Activated T-cell treated with anti-CD3 and anti-CD28 coated beads, Interleukin-2, amount 50 U/mL, for 4 hours (primary cell): ENCODE measurements around the gene STPG3. TPM values are rescaled to one million over a fixed set of nuclear protein-coding genes. Genes with fewer than 3 reads are reported as not detected.
A peak's percentile ranks its signal among the peaks of the same experiment; 100 is the strongest.

Source experiments
- ATAC-seq, 2 donors: fragments of 200-7000 bp; cut with Tn5 transposase; one replicate each; pipeline ENCODE4 v1.10.0; 2021
- DNase-seq: peaks from one replicate; pipeline ENCODE4 v3.0.0-alpha.2; 2020
- H3K27me3 Mint-ChIP-seq: one replicate; pipeline ENCODE4 v1.8.0; 2021; ENCODE audit warnings: low read depth, mixed read lengths
- H3K36me3 Mint-ChIP-seq: one replicate; pipeline ENCODE4 v1.8.0; 2022; ENCODE audit warnings: mixed read lengths; ENCODE audit not compliant: insufficient read depth
- H3K4me1 Mint-ChIP-seq: one replicate; pipeline ENCODE4 v1.8.0; 2021; ENCODE audit warnings: low read depth, mixed read lengths
- H3K4me3 Mint-ChIP-seq: one replicate; pipeline ENCODE4 v1.8.0; 2021; ENCODE audit warnings: mild to moderate bottlenecking, moderate library complexity, mixed read lengths
- H3K9me3 Mint-ChIP-seq: one replicate; pipeline ENCODE4 v1.8.0; 2021; ENCODE audit warnings: mixed read lengths
- total RNA-seq, 3 donors: library from RNA; stranded (reverse); gene quantifications; one replicate each; pipeline ENCODE4 v1.2.1, GENCODE V29; 2021

Gene STPG3
- total RNA-seq, 3 donors from 2014 or later: not detected

DNA sequence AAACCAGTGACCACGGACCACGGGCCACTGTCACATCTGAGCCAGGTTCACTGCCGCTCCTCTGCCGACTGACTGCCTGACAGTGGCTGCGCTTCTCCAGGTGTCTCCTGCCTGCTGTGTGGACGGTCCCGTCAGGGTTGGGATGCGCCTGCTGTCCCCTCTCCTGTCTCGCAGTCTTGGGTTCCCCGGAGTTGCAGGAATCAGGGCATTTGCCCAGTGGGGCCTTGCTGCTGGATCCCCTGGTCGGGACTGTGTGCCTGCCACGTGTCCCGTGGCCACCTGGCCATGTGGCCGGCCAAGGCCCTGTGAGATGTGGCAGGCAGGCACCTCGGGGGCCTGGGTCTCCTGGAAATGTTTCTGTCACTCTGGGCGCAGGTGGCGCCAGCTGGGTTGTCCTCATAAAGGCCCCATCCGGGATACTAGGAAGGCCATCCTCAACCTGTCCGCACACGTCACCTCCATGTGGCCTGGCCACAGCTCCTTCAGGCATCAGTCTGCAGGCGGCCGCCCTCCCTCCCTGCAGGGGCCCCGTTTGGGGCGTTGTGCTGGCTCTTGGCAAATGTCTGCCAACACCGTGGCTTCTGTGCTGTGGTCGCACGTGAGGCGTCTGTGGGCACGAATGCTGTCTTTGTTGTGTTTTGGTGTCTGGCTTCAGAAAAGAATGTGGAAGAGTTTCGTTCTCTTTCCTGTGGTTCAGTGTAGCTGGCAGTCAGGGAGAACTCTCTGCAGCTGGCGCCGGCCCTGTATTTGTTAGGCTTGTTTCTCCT, 20.0 kb downstream of the STPG3 start:
- no peak overlapping the region for H3K4me3 Mint-ChIP-seq
- ATAC-seq (peak; percentile 18 to 61), DNase-seq (no peak)
- peaks cover 17% of the 10 kb centered on the region for H3K36me3 Mint-ChIP-seq
- peaks cover 13% of the 10 kb centered on the region for H3K4me1 Mint-ChIP-seq
- no peaks in the 10 kb centered on the region for H3K27me3 Mint-ChIP-seq
- H3K9me3 Mint-ChIP-seq: no peaks in the 10 kb centered on the region

DNA sequence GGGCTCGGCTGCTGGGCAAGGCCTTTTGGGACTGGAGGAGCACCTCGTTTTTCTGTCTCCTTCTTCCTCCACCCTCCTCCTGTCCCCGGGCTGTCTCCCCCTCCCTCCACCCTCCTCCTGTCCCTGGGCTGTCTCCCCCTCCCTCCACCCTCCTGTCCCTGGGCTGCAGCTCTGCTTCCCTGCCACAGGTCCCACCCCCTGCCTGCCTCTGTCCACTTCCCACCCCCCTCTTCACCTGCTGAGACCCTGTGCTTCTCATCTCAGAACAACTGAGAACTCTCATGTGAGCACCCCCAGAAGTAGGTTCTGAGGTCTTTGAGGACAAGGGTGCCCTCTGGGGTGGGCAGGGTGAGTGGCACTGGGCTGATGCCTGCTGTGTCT, 20.6 kb downstream of the STPG3 start:
- Mint-ChIP-seq H3K4me3 (no peak overlapping the region), H3K4me1 (peaks cover 16% of the 10 kb centered on the region), H3K27me3 (no peaks in the 10 kb centered on the region), H3K36me3 (peaks cover 17% of the 10 kb centered on the region), H3K9me3 (no peaks in the 10 kb centered on the region)
- ATAC-seq (peak in 1 of 2 donors; percentile 7), DNase-seq (no peak)

DNA sequence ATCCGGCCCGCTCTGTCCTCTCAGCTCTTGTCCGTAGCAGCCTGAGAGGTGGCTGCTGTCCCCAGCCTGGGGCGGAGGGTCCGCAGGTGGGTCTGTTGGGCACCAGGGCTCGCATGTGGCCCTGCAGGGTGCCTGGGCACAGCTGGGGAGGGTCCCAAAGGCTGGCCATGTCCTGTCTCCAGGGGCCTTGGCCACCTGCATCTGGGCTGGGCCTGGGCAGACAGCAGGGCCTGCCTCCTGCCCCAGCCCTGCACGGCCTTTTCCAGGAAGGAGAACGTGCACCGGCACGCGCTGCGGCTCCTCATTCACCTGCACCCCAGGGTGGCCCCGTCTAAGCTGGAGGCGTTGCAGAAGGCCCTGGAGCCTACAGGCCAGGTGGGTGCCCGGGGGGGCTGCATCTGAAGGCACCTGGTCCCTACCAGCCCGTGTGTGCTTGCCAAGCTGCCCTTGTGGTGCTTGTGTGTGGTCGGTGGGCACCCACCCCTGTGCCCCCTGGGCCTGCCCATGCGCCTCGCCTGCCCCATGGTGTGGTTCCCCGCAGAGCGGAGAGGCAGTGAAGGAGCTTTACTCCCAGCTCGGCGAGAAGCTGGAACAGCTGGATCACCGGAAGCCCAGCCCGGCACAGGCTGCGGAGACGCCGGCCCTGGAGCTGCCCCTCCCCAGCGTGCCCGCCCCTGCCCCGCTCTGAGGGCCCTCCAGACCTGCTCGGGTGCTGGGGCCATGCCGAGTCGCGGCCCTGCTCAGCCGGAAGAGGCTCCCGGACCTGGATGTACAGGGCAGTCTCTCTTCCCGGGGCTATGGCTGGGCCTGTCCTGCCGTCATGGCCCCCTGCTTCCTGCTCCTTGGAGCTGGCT, 21.4 kb downstream of the STPG3 start:
- no peak for DNase-seq
- Mint-ChIP-seq H3K36me3 (peaks cover 17% of the 10 kb centered on the region), H3K9me3 (no peaks in the 10 kb centered on the region), H3K4me1 (peaks cover 17% of the 10 kb centered on the region), H3K4me3 (no peak overlapping the region), H3K27me3 (no peaks in the 10 kb centered on the region)
- no peak for ATAC-seq

DNA sequence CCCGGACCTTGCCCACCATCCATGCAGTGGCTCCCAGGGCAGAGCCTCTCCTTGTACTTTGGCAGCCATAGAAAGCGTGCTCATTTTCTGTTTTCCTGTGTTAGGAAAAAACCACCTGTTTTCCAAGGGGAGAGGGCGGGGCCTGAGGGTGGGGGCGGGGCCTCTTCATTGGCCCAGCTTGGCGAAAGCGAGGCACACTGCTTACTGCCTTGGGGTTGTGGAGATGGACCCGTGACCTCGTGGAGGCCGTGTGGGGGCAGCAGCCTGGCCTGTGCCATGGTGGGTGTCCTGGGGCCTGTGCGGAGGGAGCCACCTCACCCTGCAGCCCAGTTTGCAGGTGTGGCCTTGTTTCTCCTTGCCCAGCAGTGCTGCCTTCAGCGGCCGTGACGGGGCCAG, 22.0 kb downstream of the STPG3 start:
- Mint-ChIP-seq H3K36me3 (peaks cover 17% of the 10 kb centered on the region), H3K4me1 (peaks cover 19% of the 10 kb centered on the region), H3K4me3 (no peak overlapping the region), H3K27me3 (no peaks in the 10 kb centered on the region), H3K9me3 (no peaks in the 10 kb centered on the region)
- ATAC-seq: no peak
- no peak for DNase-seq

DNA sequence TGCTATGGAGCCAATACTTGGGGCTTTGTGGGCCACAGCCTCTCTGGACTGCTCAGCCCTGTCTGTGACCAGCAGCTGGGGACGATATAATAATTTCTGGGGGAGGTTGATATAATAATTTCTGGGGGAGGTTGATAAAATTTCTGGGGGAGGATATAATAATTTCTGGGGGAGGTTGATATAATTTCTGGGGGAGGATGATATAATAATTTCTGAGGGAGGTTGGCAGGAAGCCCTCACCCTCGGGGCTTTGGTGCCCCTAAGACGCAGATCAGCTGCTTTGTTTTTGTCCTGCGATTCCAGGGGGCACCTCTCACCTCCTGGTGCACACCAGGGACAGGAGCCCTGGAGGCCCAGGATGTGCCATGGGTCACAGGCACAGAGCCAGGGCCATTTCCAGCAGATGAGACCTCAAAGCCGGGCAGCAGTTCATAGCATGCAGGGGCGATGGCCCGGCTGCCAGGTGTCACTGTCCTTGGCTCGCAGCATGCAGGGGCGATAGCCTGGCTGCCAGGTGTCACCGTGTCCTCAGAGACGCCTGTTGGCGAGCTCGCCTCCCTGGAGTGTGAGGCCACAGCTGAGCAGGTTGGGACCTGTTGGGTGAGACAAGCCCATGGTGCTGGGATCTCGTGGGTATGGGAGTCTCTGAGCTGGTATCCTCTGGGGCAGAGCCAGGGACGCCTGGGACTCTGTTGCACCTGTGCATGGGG, 22.7 kb downstream of the STPG3 start:
- no peak for ATAC-seq
- peaks cover 14% of the 10 kb centered on the region for H3K36me3 Mint-ChIP-seq
- H3K27me3 Mint-ChIP-seq: no peaks in the 10 kb centered on the region
- no peak overlapping the region for H3K4me3 Mint-ChIP-seq
- DNase-seq: no peak
- no peaks in the 10 kb centered on the region for H3K9me3 Mint-ChIP-seq
- H3K4me1 Mint-ChIP-seq: peaks cover 19% of the 10 kb centered on the region

DNA sequence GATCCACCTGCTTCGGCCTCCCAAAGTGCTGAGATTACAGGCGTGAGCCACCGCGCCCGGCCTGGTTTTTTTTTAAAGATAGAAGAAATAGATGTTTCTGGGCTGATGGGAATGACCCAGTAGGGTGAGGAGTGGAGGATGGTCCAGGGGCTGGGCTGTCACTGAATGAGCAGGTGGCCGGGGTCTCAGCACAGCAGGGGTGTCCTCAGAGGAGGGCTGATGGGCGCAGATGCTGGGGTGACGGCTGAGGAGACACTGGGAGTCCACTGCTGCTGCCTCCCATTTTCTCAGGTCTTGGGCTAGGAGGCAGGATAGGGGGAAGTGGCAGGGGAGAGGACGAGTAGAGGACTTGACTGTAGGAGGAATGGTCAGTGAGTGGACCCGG, 24.1 kb downstream of the STPG3 start:
- H3K4me1 Mint-ChIP-seq: peaks cover 19% of the 10 kb centered on the region
- H3K36me3 Mint-ChIP-seq: peaks cover 3% of the 10 kb centered on the region
- H3K9me3 Mint-ChIP-seq: no peaks in the 10 kb centered on the region
- ATAC-seq (no peak), DNase-seq (no peak)
- H3K27me3 Mint-ChIP-seq: no peaks in the 10 kb centered on the region
- peak overlapping the region; percentile 29 for H3K4me3 Mint-ChIP-seq

DNA sequence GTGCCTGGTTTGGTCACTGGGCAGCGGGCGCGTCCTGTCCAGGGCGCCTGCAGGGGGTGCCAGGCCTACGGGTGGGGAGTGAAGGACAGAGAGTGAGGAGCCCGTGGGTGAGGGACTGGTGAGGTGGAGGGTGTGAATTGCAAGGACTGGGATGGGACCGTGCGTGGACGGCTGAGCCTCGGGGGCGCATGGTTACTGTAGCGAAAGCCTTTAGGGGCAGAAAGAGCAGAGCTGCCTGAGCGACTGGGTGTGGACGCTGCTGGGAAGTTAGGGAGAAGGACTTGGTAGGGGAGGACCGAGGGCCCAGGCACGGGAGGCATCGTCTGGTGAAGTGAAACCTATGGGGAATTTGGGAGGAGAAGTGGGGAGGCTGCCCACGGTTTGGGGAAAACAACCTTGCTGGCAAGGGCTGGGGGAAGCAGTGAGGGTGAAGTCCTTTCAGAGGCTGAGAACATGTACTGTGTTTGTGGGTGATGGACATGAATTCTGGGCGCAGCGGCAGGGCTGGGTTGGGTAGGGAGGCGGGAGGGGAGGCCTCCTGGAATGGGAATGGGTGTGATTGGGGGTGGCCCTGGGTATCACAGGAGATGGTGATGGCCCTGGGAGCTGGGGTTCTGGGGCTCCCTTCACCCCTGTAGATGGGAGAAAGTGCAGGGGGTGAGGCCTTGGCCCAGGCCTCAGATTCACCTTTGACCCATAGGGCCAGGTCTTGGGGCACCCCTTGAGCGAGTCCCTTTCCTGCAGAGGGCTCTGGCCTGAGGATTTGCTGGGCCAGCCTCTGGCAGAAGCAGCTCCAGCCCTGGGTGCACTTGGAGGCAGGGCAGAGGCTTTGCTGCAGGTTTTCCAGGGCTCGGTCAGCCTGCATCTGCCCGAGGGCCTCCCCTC, 24.7 kb downstream of the STPG3 start:
- H3K36me3 Mint-ChIP-seq: peaks cover 3% of the 10 kb centered on the region
- no peak for DNase-seq
- ATAC-seq: no peak
- no peaks in the 10 kb centered on the region for H3K9me3 Mint-ChIP-seq
- H3K4me3 Mint-ChIP-seq: no peak overlapping the region
- no peaks in the 10 kb centered on the region for H3K27me3 Mint-ChIP-seq
- peaks cover 19% of the 10 kb centered on the region for H3K4me1 Mint-ChIP-seq

DNA sequence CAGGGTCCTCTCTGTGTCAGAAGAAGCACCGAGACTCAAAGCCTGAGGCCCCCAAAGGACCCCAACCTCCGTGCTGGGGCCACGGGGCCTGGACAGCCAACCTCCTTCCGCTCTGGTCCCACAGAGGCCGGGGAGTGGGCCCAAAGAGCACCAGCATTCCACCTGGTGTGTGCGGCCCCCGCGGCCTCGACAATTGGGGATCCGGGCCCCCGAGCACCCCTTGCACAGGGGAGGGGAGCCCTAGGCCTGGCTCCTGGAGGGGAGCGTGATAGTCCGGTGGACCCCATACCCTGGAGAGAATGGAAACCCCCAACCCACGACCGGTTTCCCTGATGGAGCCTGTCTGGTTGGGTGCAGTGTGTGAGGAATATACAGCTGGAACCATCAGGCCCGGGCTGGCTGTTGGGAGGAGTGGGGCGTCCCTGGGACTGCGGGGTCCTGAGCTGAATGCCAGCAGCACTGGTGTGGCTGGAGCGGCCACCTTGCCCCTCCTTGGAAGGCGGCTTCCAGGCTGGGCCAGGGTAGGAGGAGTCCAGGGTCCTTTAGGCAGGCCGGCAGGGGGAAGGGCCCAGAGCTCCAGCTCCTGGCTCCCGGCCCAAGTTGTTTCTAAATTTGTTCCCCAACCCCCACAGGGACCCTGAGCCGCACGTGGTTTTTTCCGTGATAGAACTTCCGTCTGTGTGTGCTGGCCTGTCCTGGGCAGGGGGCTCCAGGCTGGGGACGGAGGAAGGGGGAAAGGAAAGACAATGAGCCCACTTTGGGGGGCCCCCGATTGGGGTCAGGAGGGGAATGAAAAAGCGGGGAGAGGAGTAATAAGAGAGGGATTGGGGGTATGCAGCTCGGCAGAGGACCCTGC, 25.6 kb downstream of the STPG3 start:
- H3K36me3 Mint-ChIP-seq: peaks cover 3% of the 10 kb centered on the region
- no peak for ATAC-seq
- no peak for DNase-seq
- peaks cover 13% of the 10 kb centered on the region for H3K4me1 Mint-ChIP-seq
- H3K4me3 Mint-ChIP-seq: peak overlapping the region; percentile 21
- no peaks in the 10 kb centered on the region for H3K9me3 Mint-ChIP-seq
- H3K27me3 Mint-ChIP-seq: no peaks in the 10 kb centered on the region

DNA sequence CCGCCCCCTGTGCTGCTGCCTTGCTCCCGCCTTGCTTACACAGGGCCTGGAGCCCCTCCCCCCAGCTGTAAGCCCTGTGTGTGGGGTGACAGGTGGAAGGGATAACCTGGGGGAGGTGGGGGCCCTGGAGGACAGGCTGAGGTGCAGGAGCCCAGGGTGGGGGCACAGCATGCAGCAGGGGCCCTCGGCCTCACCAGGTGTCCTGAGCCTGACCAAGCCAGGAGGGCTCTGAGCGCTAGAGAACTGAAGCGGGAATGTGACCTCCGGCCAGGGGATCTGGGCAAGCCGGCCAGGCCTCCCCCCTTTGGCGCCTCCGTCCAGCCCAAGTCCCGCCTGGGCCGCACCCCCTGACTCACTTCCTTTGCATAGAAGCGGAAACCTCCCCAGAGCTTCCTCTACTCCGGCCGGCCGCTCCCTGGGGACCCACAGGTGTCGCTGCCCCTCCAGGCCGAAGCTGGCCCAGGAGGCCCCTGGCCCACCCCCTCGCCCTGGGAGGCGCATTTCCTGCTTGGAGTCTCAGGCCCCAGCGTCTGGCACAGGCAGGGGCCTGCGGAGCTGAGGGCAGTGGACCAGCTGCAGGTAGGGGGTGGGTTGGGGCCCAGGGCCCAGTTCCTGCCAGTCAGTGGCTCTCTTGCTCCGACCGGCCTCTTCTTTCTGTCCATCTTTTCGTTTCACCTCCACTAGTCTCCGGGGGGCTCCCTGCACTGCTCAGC, 26.4 kb downstream of the STPG3 start, which contains the start of gene TOR4A:
TOR4A (plus strand) TSS at position 398 of the 713 bp plus-strand sequence. CDS start 964 bp downstream, outside the sequence.
- Mint-ChIP-seq H3K27me3 (peaks cover 6% of the 10 kb centered on the region), H3K36me3 (peaks cover 4% of the 10 kb centered on the region), H3K4me1 (peaks cover 13% of the 10 kb centered on the region), H3K4me3 (peak within 1 kb of the TSS; percentile 79), H3K9me3 (no peaks in the 10 kb centered on the region)
- ATAC-seq (peak; percentile 58 to 61), DNase-seq (no peak)

DNA sequence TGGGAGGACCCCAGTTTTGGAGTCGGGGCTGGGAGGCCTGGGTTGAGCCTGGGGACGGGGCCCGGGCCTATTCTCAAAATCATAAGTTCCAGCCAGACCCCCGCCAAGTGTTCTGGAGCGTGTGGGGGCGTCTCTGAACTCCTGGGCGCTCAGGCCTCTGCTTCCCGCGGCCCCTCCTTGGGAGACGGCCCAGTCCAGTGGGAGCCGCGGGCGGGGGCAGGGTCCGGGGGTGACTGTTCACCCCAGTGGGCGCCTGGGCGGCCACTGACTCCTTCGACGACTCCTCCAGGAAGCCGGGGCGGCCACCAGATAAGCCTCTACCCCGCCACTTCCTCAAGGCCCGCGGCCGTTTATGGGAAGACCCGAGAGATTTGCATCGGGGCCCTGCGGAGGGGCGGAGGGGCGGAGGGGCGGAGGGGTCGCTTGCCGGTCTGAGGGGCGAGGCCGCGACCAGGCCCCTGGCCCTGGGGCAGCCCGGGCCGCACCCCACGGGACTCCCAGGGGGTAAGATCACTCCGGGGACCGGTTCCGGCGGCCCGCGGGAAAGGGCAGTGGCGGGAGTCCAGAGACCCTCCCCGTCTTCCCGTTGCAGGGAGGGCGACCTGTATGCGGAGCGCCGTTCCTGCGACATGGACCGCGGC, 27.1 kb downstream of the STPG3 start:
- Mint-ChIP-seq H3K4me3 (peak overlapping the region; percentile 79), H3K9me3 (no peaks in the 10 kb centered on the region), H3K27me3 (peaks cover 7% of the 10 kb centered on the region), H3K36me3 (peaks cover 5% of the 10 kb centered on the region), H3K4me1 (peaks cover 15% of the 10 kb centered on the region)
- no peak for DNase-seq
- ATAC-seq: peak; percentile 5 to 9

DNA sequence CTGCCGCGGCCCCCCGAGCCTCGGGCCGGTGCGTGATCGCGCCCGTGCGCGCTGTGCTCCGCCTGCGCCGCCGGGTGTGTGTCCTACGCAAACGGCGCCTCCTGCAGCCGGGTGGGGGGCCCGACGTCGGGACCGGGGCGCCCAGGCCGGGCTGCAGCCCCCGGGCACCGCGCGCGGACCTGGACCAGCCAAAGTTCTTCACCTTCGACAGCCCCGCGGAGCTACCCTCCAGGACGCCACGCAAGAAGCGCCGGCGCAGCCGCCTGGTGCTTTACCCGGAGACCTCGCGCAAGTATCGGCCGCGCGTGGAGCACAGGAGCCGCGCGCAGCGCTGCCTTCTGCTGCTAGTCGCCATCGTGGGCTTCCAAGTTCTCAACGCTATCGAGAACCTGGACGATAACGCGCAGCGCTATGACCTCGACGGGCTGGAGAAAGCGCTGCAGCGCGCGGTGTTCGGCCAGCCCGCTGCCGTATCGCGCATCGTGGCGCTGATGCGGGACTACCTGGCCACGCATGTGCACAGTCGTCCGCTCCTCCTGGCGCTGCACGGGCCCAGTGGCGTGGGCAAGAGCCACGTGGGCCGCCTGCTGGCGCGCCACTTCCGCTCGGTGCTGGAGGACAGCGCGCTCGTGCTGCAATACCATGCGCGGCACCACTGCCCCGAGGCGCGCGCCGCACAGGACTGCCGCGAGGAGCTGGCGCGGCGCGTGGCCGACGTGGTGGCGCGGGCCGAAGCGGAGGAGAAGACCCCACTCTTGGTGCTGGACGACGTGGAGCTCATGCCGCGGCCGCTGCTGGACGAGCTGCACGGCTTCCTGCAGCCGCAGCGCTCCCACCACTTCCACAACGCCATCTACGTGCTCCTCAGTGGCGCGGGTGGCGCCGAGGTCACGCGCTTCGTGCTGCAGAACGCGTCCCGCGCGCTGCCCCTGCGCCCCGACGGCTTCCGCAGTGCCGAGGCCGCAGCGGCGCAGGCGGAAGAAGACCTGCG, 27.9 kb downstream of the STPG3 start:
- peaks cover 15% of the 10 kb centered on the region for H3K4me1 Mint-ChIP-seq
- DNase-seq: no peak
- ATAC-seq: no peak
- H3K27me3 Mint-ChIP-seq: peaks cover 7% of the 10 kb centered on the region
- no peak overlapping the region for H3K4me3 Mint-ChIP-seq
- peaks cover 2% of the 10 kb centered on the region for H3K36me3 Mint-ChIP-seq
- no peaks in the 10 kb centered on the region for H3K9me3 Mint-ChIP-seq
